Endothelial cell of umbilical vein (primary cell): ENCODE results near the gene WLS. TPM values are rescaled to one million over a fixed set of nuclear protein-coding genes. Genes with fewer than 3 reads are reported as not detected.

Experiments used
- BruUV-seq: library from RNA; stranded (reverse); fragments of 400-500 nt; replicated peaks from 2 replicates; lab custom pipeline; 2021; lab: Mats Ljungman, UMichigan
- CTCF ChIA-PET: fragments of 300-600, 350-600 bp; sonication (Branson Sonifier 250); formaldehyde crosslinking; loops from one replicate; lab custom pipeline; 2021; ENCODE audit warnings: antibody characterized with exemption, inconsistent platforms; lab: Charles Lee
- POLR2A ChIA-PET: fragments of 300-600, 350-600 bp; sonication (Branson Sonifier 250); formaldehyde crosslinking; loops from one replicate; lab custom pipeline; 2021; ENCODE audit warnings: antibody characterized with exemption, inconsistent platforms; lab: Charles Lee
- DNase-seq: peaks from one replicate; pipeline ENCODE4 v3.0.0-alpha.2; 2011; ENCODE audit warnings: low read depth, low spot score
- FAIRE-seq: peaks from 2 replicates; lab custom pipeline; 2011; peaks lifted over from hg19 to GRCh38; lab: Jason Lieb, UNC
- H2AFZ ChIP-seq: 2 replicates; pipeline ENCODE4 v1.6.0; 2012; ENCODE audit warnings: low read depth, low read length, control low read depth, inconsistent platforms
- H3K27ac ChIP-seq: 2 replicates; pipeline ENCODE4 v1.5.1; 2011; ENCODE audit warnings: low read depth, mild to moderate bottlenecking, control low read depth, low read length, moderate library complexity; ENCODE audit not compliant: insufficient read depth
- H3K27me3 ChIP-seq, 2 experiments: 2 replicates each; pipeline versions ENCODE4 v1.6.0 to v1.6.1; 2011; ENCODE audit warnings: low read length in 2 of 2, mixed read lengths in 1 of 2; ENCODE audit not compliant: control insufficient read depth in 2 of 2, insufficient read depth in 2 of 2
- H3K36me3 ChIP-seq, 2 experiments: 2 replicates in 1 of 2; 3 replicates in 1 of 2; pipeline ENCODE4 v1.5.1; 2011; ENCODE audit warnings: low read length in 2 of 2, mild to moderate bottlenecking in 1 of 2, moderate library complexity in 1 of 2; ENCODE audit not compliant: control insufficient read depth in 2 of 2, insufficient read depth in 2 of 2; ENCODE audit errors: extremely low read depth in 1 of 2
- H3K4me1 ChIP-seq: 3 replicates; pipeline ENCODE4 v1.5.1; 2011; ENCODE audit warnings: mild to moderate bottlenecking, low read length; ENCODE audit not compliant: control insufficient read depth, insufficient read depth; ENCODE audit errors: extremely low read depth
- H3K4me2 ChIP-seq: 2 replicates; pipeline ENCODE4 v1.6.1; 2011; ENCODE audit warnings: low read length, control low read depth, mixed read lengths; ENCODE audit not compliant: insufficient read depth
- H3K4me3 ChIP-seq, 3 experiments: fragments of 200-600 bp in 1 of 3; sonication (generic), shearing (Covaris generic) in 1 of 3; replicated peaks in 1 of 3; 2 replicates each; pipeline ENCODE4 v1.5.1; 2011 to 2016; ENCODE audit warnings: control low read depth in 3 of 3, low read length in 3 of 3, mild to moderate bottlenecking in 2 of 3, inconsistent platforms in 1 of 3, low read depth in 1 of 3, moderate library complexity in 1 of 3; ENCODE audit not compliant: insufficient read depth in 1 of 3
- H3K79me2 ChIP-seq: 2 replicates; pipeline ENCODE4 v1.6.0; 2012; ENCODE audit warnings: low read length, inconsistent platforms; ENCODE audit not compliant: control insufficient read depth, insufficient read depth
- H3K9ac ChIP-seq: replicated peaks from 2 replicates; pipeline ENCODE3; 2011; ENCODE audit warnings: low read length, control low read depth; ENCODE audit not compliant: insufficient read depth; ENCODE audit errors: extremely low read depth
- H3K9me1 ChIP-seq: replicated peaks from 3 replicates; pipeline ENCODE4 v1.6.0; 2011; ENCODE audit warnings: mild to moderate bottlenecking, low read length; ENCODE audit not compliant: control insufficient read depth, insufficient read depth; ENCODE audit errors: extremely low read depth
- H3K9me3 ChIP-seq: replicated peaks from 2 replicates; pipeline ENCODE4 v1.5.1; 2012; ENCODE audit warnings: low read length, inconsistent platforms; ENCODE audit not compliant: control insufficient read depth, insufficient read depth
- H4K20me1 ChIP-seq: replicated peaks from 2 replicates; pipeline ENCODE3; 2011; ENCODE audit warnings: mild to moderate bottlenecking, low read length; ENCODE audit not compliant: control insufficient read depth, insufficient read depth; ENCODE audit errors: extremely low read depth
- CTCF ChIP-seq, 2 donors: IDR thresholded peaks; 1 replicate in 1 of 2; 2 replicates in 1 of 2; pipeline ENCODE4 v1.5.1; 2011; ENCODE audit warnings: low read length in 2 of 2, mild to moderate bottlenecking in 2 of 2, moderate library complexity in 2 of 2, control low read depth in 1 of 2, inconsistent platforms in 1 of 2, low read depth in 1 of 2; ENCODE audit not compliant: insufficient read depth in 1 of 2; ENCODE audit errors: extremely low read depth in 1 of 2
- EZH2 ChIP-seq: IDR thresholded peaks from 2 replicates; pipeline ENCODE4 v1.6.1; 2012; ENCODE audit warnings: borderline replicate concordance, low read depth, mild to moderate bottlenecking, moderate library complexity, low read length, inconsistent platforms; ENCODE audit not compliant: severe bottlenecking
- FOS ChIP-seq: IDR thresholded peaks from 2 replicates; pipeline ENCODE4 v1.6.1; 2011; ENCODE audit warnings: mild to moderate bottlenecking, low read length, moderate library complexity, borderline replicate concordance; ENCODE audit not compliant: insufficient read depth
- GATA2 ChIP-seq: IDR thresholded peaks from 2 replicates; pipeline ENCODE4 v1.7.0; 2011; ENCODE audit warnings: low read depth, mild to moderate bottlenecking, moderate library complexity, mixed read lengths, low read length; ENCODE audit not compliant: insufficient read length, insufficient read depth
- JUN ChIP-seq: IDR thresholded peaks from 2 replicates; pipeline ENCODE4 v1.6.1; 2011; ENCODE audit warnings: borderline replicate concordance, low read depth; ENCODE audit not compliant: insufficient read length, insufficient read depth
- MAX ChIP-seq: IDR thresholded peaks from 2 replicates; pipeline ENCODE4 v1.6.1; 2011; ENCODE audit not compliant: insufficient read depth, insufficient read length
- MYC ChIP-seq: IDR thresholded peaks from one replicate; pipeline ENCODE4 v1.6.1; 2011; ENCODE audit warnings: mild to moderate bottlenecking, low read depth, low read length
- POLR2A ChIP-seq: IDR thresholded peaks from 2 replicates; pipeline ENCODE4 v1.6.1; 2012; ENCODE audit warnings: low read depth, mild to moderate bottlenecking, control low read depth, low read length
- POLR2AphosphoS5 ChIP-seq: IDR thresholded peaks from 2 replicates; pipeline ENCODE4 v1.6.1; 2012; ENCODE audit warnings: low read depth, mild to moderate bottlenecking, control low read depth, low read length, moderate library complexity; ENCODE audit not compliant: insufficient read depth
- dilution Hi-C: fragments of 300-500 bp; cut with MboI; formaldehyde crosslinking; loops from one replicate; pipeline ENCODE4 v1.15.0; 2019; ENCODE audit warnings: low sequenced_read_pairs; ENCODE audit not compliant: extremely low pct_ligation_motif_present
- intact Hi-C: fragments of 100-400 bp; cut with micrococcal nuclease; formaldehyde crosslinking; loops from one replicate; pipeline ENCODE4 v1.10.0; 2022
- polyA plus RNA-seq, 4 experiments: library from polyadenylated mRNA; depleted of rRNA in 3 of 4; stranded (reverse) in 3 of 4; unstranded in 1 of 4; fragments of >200 nt; gene quantifications; 2 replicates each; pipeline versions ENCODE4 v1.2.1 to v1.2.3, GENCODE V29; 2011 to 2012; ENCODE audit warnings: missing spikeins in 1 of 4
- total RNA-seq: library from RNA; stranded (reverse); gene quantifications from 2 replicates; pipeline ENCODE4 v1.2.3, GENCODE V29; 2021

The WLS gene
- total and polyA plus RNA-seq, 2 donors (not counting 3 experiments of a cell fraction or from before 2014, with no cell fraction given), result 121 to 199 TPM

GRCh38 chr1:68131261-68131660 is 101.1 kb downstream of the WLS start:
- Histone ChIP-seq H3K4me3 (no peak overlapping the region), H3K36me3 (peaks cover 13 to 20% of the 10 kb centered on the region in 2 experiments), H3K4me1 (peaks cover 4% of the 10 kb centered on the region), H3K4me2 (no peak overlapping the region), H3K9me1 (no peaks in the 10 kb centered on the region), H4K20me1 (no peaks in the 10 kb centered on the region), H3K9ac (no peak overlapping the region), H2AFZ (no peak overlapping the region), H3K79me2 (no peaks in the 10 kb centered on the region), H3K9me3 (no peaks in the 10 kb centered on the region), H3K27ac (no peak overlapping the region), H3K27me3 (no peaks in the 10 kb centered on the region)
- DNase-seq (no peak), FAIRE-seq (no peak)
- POLR2A ChIA-PET, result no interaction called here
- dilution Hi-C loops, result loop anchor here (25.0 kb wide), 1 partner anchor 206 kb away; no protein-coding TSS in a partner anchor
- TF ChIP-seq FOS, result no peak
- TF ChIP-seq EZH2, result no peak
- no peak for TF ChIP-seq MAX
- TF ChIP-seq GATA2, result no peak
- no peak for TF ChIP-seq CTCF (IDR thresholded peaks at IDR 0.05; ENCODE audit: extremely low read depth in 1 of 2, insufficient read depth in 1 of 2, low read depth in 1 of 2, low read length in 2 of 2)
- TF ChIP-seq POLR2A, result no peak
- TF ChIP-seq JUN, result no peak
- no peak for TF ChIP-seq POLR2AphosphoS5
- no peak for TF ChIP-seq MYC
- intact Hi-C loops, result no loop called here
- no TSS peak for BruUV-seq
- CTCF ChIA-PET, result interaction anchor here (0.7 to 1.8 kb wide), 2 partner anchors 43 to 215 kb away, joined by 4 read pairs; no protein-coding TSS in a partner anchor
